HG03558 (cell line): Measurements from ENCODE around the gene C11orf87.

Source experiments
- ATAC-seq: cut with Tn5 transposase; IDR thresholded peaks from one replicate; pipeline ENCODE4 v1.9.1; 2021; ENCODE audit warnings: moderate number of reproducible peaks; ENCODE audit not compliant: unreplicated experiment; ENCODE audit errors: extremely low read depth

The C11orf87 gene

DNA sequence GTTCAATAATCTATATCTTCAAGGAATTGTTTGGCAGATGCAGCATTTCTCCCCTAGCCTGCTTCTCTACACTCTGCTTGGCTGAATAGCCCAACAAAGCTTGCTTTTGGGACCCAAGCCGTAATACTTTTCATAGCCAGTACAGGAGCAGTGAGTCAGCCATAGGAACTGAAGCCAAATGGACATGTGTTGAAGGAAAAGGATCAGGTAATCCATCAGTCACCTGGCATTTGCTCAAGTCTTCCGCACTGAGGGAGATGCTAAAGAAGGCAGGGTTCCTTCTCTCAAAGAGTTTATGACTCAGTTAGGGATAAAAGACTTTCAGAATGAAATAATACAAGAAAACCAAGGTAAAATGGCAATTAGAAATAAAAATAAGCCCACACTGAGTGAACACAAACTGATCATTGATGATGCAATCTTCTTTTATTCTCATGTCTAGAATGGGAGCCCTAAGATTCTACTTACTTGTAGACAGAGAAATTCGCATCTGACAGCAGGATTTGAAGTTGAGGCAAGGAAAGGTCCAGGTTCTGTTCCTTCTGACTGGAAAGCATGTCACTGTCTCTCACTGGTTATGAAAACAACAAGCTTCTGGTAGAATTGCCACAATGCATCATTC lies 13.2 kb downstream of the C11orf87 start:
- ATAC-seq = no peak

- no peak for ATAC-seq
These were observed 17.7 kb downstream of the C11orf87 start for GRCh38 chr11:109439684-109440083.

DNA sequence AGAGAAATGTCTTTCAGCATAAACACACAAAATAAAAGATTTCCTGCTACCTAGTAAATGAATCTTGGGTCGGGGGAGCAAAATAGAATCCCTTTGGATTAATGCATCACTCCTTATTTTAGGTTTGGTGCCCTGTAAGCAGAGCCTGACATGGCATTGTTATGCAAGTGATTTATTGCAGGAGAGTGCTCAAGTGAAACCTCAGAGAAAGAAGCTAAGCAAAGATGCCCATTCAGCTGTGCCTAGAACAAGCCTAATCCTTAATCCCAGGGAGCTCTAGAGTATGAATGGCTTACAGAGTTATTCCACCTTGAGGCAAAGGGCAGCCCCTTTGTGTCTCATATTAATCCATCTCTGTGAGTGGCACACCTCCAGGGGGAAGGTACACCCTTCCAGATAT lies 21.1 kb downstream of the C11orf87 start:
- ATAC-seq = no peak

DNA sequence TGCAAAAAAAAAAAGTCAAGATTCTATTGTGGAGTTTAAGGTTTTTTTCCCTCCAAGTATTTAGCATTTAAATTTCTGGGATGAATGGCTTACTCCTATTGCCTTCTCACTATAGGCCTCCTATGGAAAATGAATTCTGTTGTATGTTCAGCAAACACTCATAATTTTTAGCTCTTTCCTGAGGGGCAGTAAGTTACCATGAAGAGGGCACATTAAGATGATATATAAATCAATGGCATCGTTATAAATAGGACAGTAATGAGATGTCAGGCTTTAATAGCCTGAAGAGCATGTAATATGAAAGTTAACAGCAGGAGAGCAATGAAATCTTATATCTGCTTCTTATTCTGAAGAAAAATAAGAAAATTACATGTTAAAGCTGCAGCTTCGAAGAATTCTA lies 32.9 kb downstream of the C11orf87 start:
- no peak for ATAC-seq
